Medulla oblongata (tissue), 1 donor: Measurements from ENCODE around the gene PRKAR2B.
"Not testable (repeated sequence)": the region's sequence is repeated elsewhere in the genome, so short reads cannot be mapped to it uniquely, and the experiment has no call there.

Source experiments
- DNase-seq: peaks from one replicate; pipeline ENCODE4 v3.0.0-alpha.2; 2015; ENCODE audit errors: extremely low spot score

Gene PRKAR2B

DNA sequence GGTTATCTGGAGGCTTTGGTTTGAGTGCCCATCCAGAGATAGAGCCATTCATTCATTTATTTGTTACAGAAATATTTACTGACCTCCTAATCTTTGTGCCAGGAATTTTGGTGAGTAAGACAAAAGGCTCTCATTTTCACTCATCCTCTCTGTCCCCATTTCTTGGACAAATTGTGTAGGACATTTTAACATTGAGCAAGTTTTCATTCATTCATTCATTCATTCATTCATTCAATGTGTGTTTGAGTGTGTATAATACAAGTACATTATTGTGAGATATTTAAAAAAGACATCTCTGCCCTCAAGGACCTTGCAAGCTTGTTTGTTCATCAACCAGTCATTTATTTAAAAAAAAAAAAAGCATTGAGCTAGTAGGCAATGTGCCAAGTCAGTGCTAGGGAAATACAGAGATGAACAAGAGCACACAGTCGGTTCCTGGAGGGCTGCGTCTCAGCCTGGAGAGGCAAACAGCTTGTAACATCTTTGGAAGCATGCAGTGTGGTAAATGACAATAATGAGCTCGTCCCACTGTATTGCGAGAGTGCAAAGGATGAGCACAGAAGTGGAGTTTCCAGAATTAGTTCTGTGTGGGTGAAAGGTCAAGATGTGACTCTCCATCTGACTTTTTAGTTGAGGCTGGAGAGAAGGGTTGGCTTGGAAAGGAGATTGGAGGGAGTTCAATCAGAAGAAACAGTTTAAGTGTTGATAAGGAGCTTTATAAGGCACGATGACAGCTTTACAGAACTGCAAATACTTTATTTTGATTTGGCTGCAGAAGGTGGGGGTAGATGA is 73.8 kb downstream of the PRKAR2B start:
- DNase-seq: no peak

DNA sequence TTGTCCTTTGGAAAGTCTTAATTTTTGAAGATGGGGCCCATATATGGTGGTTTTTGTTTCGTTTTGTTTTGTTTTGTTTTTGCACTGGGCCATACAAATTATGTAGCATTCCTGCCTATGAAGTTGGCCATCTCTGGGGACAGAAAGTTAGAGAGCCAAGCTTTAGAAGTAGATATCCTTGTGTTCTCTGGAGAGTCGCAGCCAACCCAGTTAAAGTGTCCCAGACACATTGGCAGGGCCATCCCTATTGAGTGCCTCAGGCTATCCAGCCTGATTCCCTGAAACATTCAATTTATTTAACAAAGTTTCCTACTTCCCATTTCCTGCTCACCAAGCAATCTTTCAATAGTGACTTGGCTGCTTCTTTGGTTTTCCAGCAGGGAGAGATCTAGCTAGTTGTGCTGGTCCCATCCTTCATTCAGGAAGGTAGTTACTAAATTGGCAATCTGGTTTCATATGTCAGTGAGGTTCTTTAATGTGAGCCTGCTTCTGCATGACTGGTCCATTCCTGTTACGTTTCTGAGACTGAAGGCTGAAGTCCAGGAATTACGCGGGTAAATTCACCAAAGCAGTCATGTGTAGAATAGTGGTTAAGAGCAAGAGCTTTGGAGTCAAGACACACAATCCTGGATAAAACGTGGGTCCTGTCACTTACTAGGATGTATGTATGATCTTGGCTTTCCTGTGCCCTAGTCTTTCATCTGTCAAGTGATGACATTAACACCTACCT is 75.0 kb downstream of the PRKAR2B start:
- no peak for DNase-seq

GRCh38 chr7:107122486-107122911 is 78.0 kb downstream of the PRKAR2B start:
- no peak for DNase-seq

GRCh38 chr7:107123392-107123791 is 78.9 kb downstream of the PRKAR2B start:
- DNase-seq: no peak

DNA sequence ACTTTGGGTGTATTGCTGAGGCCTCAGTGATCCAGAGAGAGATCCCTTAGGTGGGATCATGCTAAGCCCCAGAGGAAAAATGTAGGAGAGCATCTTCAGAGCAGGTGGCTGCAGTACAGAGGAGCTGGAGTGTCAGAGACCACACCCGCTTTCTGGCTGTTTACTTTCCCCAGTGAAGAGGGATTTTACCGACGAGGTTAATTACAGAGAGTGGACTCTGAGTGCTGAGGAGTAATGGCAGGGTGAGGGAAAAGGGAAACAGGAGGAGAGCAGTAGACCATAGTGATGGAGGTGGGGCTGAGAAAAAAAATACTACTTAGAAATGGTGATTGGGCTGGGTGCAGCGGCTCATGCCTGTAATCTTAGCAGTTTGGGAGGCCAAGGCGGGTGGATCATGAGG is 81.0 kb downstream of the PRKAR2B start:
- DNase-seq: no peak

- no peak for DNase-seq
Observed at GRCh38 chr7:107128217-107128616, 83.7 kb downstream of the PRKAR2B start.

- no peak for DNase-seq
Observed at GRCh38 chr7:107128748-107129147, 84.2 kb downstream of the PRKAR2B start.

GRCh38 chr7:107130487-107131220 is 86.1 kb downstream of the PRKAR2B start:
- DNase-seq: no peak

DNA sequence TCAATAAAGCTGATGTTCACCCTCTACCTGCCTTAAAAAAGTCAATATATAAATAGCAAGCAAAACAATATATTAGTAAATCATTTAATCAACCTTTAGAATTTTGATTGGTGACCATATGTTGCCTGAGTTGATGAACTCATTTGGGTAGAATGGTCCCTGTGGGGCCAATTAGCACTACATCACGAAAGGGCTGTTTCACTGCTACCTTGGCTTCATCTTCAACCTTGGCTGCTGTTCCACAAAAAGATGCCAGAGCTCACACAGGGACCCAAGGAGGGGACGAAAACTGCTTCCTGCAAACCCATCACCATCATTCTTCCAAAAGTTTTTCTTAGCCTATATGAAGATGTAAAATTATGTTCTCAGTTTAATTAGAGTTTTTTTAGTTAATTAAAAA is 88.9 kb downstream of the PRKAR2B start:
- no peak for DNase-seq

GRCh38 chr7:107138696-107139420 is 94.4 kb downstream of the PRKAR2B start:
- no peak for DNase-seq

GRCh38 chr7:107143875-107144274 is 99.4 kb downstream of the PRKAR2B start:
- DNase-seq: not testable (repeated sequence)

DNA sequence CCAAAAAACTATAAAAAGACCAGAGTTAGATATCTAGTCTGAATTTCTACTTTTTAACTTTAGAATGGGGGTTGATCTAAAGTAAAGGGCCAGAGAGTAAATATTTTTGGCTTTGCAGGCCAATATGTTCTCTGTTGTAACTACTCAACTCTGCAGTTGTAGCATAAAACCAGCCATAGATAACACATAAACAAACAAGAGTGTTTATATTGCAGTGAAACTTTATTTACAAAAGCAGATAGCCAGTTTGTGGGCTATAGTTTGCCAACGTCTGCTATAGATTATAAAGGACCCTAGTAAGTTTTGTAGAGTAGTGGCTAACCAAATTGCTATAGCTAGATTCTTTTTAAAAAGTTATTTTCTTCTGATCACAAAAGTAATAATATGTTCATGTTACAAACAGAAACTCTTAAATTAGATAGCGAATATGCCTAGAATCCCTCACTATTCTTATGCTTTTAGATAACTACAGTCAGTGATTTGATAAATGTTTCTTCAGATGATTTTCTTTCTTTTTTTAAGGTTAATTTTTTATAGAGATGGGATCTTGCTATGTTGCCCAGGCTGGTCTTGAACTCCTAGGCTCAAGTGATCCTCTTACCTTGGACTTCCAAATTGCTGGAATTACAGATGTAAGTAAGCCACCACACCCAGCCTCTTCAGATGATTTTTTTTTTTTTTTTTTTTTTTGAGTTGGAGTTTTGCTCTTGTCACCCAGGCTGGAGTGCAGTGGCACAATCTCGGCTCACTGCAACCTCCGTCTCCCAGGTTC is 100.7 kb downstream of the PRKAR2B start:
- no peak for DNase-seq

DNA sequence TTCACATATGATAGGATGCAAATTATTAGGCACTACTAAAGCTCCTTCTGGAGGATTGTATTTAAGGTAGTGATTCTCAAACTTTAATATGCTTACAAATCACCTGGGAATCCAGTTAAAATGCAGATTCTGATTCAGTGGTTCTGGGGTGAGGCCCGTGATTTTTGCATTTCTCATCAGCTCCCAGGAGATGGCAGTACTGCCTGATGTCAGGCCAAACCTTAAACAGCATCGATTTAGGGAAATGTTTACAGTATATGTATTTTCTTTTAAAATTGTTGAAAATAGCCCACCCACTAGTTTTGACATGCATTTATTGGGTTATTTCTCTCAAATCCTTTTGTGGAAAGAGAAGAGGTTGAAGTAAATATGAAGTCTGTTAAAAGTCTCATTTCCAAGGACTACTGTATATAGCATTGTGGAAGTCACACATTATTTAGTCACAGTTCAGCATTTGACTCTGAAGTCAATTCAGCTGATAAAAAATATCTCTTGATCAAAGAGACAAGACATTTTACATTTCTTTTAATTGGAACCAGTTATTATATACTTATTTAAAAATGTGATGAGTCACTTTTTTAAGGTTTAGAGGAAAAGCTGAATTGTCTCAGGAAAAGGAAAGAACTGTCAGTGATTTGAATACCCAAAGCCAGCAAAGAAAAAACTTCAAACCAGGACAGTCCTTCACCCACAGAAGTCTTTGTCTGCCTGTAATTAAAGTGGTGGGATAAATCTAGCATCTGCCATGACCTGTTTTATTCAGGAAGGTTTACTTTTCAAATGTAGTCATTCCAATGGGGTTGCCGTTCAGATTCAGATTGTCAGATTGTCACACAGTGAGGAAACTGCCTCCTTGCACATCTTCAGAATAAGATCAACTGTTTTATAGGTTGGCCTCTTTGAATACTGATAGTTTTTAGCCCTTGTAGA is 103.2 kb downstream of the PRKAR2B start:
- peak; percentile 77 for DNase-seq

DNA sequence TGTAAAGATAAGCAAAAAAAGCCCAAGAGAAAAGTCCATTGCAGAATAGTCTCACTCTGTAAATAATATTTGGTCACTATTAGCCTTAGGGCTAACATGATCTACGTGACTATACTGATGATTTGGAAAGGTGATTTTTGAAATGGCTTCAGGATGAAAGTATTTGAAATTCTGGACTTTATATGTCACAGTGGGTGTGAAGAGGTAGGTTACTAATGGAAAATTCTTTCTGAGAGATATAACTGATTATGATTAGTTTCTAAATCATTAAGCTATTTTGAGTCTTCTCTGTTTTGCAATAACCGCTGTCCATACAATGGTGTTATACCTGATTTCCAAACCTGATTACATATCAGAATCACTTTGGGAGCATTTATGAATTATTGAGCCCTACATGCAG is 104.2 kb downstream of the PRKAR2B start:
- DNase-seq: no peak

DNA sequence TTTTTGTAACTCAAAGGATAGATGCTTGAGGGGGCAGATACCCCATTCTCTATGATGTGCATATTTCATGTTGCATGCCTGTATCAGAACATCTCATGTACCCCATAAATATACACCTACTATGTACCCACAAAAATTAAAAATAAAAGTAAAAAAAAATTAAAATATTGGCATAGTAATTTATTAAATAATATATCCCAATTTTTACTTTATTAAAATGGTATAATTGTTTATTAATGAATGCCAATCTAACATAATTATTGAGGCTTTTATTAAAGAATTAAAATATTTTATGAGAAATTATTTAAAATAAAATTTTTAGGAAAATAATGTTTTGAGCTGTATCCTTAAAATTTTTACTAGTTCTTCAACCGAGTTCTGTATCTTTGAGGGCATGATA is 105.4 kb downstream of the PRKAR2B start:
- no peak for DNase-seq

- peak; percentile 83 for DNase-seq
Observed at GRCh38 chr7:107150375-107151073, 106.0 kb downstream of the PRKAR2B start.

DNA sequence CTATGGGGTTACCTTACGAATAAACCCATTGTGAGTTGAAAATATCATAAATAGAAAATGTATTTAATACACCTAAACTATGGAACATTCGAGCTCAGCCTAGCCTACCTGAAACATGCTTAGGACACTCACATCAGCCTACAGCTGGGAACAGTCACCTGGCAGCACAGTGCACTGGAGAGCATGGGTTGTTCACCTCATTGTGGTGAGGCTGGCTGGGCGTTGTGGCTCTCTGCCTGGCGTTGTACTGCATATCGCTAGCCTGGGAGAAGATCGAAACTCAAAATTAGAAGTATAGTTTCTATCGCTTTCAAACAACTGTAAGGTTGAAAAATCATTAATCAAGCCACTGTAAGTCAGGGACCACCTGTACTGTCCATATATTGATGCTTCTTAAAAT is 107.0 kb downstream of the PRKAR2B start:
- no peak for DNase-seq

DNA sequence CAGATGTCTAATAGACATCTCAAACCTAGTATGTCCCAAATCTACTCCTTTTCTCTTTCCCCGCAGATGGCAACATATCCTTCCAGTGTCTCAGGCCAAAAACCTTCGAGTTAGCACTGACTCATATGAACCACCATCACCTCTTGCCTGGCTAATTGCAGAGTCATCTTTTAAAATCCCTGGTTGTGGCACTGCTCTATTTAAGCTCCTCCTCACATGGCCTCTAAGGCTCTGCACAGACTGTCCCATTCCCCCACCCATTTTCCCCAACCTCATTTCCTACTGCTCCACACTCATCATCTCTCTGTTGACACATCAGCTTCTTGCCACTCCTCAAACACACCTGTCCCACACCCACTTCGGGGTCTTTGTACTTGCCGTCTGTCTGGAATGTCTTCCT is 107.5 kb downstream of the PRKAR2B start:
- no peak for DNase-seq

DNA sequence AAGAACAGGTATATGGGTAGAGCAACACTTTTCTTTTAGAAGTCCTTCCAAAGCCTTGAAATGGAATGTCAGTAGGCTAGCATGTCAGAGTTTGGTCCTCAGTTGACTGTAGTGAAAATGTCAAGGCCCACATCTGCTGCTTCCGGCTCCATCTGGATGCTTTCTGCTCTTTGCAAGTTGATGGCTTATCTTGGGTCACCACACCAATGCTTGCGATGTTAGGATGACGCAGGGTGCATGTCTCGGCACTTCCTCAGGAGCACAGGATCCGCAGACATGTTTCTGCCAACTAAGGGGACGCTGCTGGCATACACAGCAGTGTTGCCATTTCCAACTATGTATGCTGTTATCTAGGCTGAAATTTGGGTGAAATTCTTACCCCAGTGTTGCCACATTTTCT is 110.3 kb downstream of the PRKAR2B start:
- no peak for DNase-seq
